ENCODE results near the gene UBR3. TPM values are rescaled to one million over a fixed set of nuclear protein-coding genes. Genes with fewer than 3 reads are reported as not detected.

Gene UBR3
- total and polyA plus RNA-seq, 2 experiments from 2014 or later = 10.7 to 28.0 TPM

GRCh38 chr2:169824373-169825333 lies 2.6 kb upstream of the UBR3 start, which contains the start of gene METTL5:
TSS of gene METTL5 (minus strand) at chr2:169824905. CDS start at chr2:169824597, 308 bp downstream.
- H4K20me1 ChIP-seq (replicated peaks; ENCODE audit: insufficient read depth) = peaks cover 12% of the 10 kb centered on the region
- H3F3A ChIP-seq (replicated peaks; ENCODE audit: low read depth) = no peaks in the 10 kb centered on the region
- Mint-ChIP-seq H3K27ac (peak within 1 kb of the TSS; percentile 88; the same call in 1 of the 2 replicates), H3K4me1 (peaks cover 22% of the 10 kb centered on the region), H3K36me3 (ENCODE audit: low read depth) (peaks cover 19% of the 10 kb centered on the region; the same call in 2 of the 3 replicates), H3K4me3 (peak within 1 kb of the TSS; percentile 82), H3K9me3 (no peaks in the 10 kb centered on the region; the same call in 2 of the 3 replicates), H3K27me3 (ENCODE audit: insufficient read depth, low read depth, poor library complexity) (peaks cover 15% of the 10 kb centered on the region)
- peaks cover 9% of the 10 kb centered on the region; the same call in 1 of the 2 replicates for H3K4me1 ChIP-seq (ENCODE audit: insufficient read depth)
- H2AFZ ChIP-seq = peak within 1 kb of the TSS; percentile 93
- H3K79me2 ChIP-seq (replicated peaks; ENCODE audit: insufficient read depth) = peaks cover 46% of the 10 kb centered on the region
- H3K4me2 ChIP-seq = peak within 1 kb of the TSS; percentile 93
- H3K4me3 ChIP-seq = peak within 1 kb of the TSS; percentile 80
- H3K27ac ChIP-seq (ENCODE audit: low read depth) = peak within 1 kb of the TSS; percentile 60; the same call in 1 of the 2 replicates
- peak; percentile 78 for ATAC-seq
- H3K9me2 ChIP-seq (ENCODE audit: insufficient read depth) = no peaks in the 10 kb centered on the region
- peak; percentile 92 for DNase-seq (ENCODE audit: low spot score)
- 0 out of 2 replicates have a peak, but pooled peaks cover 6% of the 10 kb centered on the region for H3K36me3 ChIP-seq (ENCODE audit: insufficient read depth)
- no peaks in the 10 kb centered on the region; the same call in 1 of the 2 replicates for H3K27me3 ChIP-seq (ENCODE audit: insufficient read depth)
- TF ChIP-seq NANOG (IDR thresholded peaks at IDR 0.05; ENCODE audit: borderline replicate concordance) = no peak
- TF ChIP-seq JUNB (IDR thresholded peaks at IDR 0.05; ENCODE audit: unreplicated experiment) = no peak
- TF ChIP-seq ETS1 (IDR thresholded peaks at IDR 0.05) = no peak
- TF ChIP-seq EZH2 (IDR thresholded peaks at IDR 0.05; ENCODE audit: low read depth, unreplicated experiment) = no peak
- TF ChIP-seq, protein P1, sequence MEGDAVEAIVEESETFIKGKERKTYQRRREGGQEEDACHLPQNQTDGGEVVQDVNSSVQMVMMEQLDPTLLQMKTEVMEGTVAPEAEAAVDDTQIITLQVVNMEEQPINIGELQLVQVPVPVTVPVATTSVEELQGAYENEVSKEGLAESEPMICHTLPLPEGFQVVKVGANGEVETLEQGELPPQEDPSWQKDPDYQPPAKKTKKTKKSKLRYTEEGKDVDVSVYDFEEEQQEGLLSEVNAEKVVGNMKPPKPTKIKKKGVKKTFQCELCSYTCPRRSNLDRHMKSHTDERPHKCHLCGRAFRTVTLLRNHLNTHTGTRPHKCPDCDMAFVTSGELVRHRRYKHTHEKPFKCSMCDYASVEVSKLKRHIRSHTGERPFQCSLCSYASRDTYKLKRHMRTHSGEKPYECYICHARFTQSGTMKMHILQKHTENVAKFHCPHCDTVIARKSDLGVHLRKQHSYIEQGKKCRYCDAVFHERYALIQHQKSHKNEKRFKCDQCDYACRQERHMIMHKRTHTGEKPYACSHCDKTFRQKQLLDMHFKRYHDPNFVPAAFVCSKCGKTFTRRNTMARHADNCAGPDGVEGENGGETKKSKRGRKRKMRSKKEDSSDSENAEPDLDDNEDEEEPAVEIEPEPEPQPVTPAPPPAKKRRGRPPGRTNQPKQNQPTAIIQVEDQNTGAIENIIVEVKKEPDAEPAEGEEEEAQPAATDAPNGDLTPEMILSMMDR (conservative IDR thresholded peaks at IDR 0.05; ENCODE audit: low read depth in 2 of 2) = peak; percentile 80 to 95
- TF ChIP-seq ZNF114 (CRISPR knock-in tag; IDR thresholded peaks at IDR 0.05) = no peak
- peak; percentile 84 for TF ChIP-seq POLR2AphosphoS5 (IDR thresholded peaks at IDR 0.05; ENCODE audit: low read depth)
- no peak for TF ChIP-seq EZH2phosphoT487 (IDR thresholded peaks at IDR 0.05; ENCODE audit: unreplicated experiment)
- peak; percentile 62; the same call in 1 of the 2 replicates for TF ChIP-seq CREB1 (CRISPR knock-in tag; IDR thresholded peaks at IDR 0.05; ENCODE audit: low read depth)
- TF ChIP-seq STAT1 (IDR thresholded peaks at IDR 0.05; ENCODE audit: unreplicated experiment) = no peak
- TF ChIP-seq, protein P2, sequence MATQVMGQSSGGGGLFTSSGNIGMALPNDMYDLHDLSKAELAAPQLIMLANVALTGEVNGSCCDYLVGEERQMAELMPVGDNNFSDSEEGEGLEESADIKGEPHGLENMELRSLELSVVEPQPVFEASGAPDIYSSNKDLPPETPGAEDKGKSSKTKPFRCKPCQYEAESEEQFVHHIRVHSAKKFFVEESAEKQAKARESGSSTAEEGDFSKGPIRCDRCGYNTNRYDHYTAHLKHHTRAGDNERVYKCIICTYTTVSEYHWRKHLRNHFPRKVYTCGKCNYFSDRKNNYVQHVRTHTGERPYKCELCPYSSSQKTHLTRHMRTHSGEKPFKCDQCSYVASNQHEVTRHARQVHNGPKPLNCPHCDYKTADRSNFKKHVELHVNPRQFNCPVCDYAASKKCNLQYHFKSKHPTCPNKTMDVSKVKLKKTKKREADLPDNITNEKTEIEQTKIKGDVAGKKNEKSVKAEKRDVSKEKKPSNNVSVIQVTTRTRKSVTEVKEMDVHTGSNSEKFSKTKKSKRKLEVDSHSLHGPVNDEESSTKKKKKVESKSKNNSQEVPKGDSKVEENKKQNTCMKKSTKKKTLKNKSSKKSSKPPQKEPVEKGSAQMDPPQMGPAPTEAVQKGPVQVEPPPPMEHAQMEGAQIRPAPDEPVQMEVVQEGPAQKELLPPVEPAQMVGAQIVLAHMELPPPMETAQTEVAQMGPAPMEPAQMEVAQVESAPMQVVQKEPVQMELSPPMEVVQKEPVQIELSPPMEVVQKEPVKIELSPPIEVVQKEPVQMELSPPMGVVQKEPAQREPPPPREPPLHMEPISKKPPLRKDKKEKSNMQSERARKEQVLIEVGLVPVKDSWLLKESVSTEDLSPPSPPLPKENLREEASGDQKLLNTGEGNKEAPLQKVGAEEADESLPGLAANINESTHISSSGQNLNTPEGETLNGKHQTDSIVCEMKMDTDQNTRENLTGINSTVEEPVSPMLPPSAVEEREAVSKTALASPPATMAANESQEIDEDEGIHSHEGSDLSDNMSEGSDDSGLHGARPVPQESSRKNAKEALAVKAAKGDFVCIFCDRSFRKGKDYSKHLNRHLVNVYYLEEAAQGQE (IDR thresholded peaks at IDR 0.05; ENCODE audit: unreplicated experiment) = no peak
- no peak for TF ChIP-seq ZNF331 (CRISPR knock-in tag; IDR thresholded peaks at IDR 0.05; ENCODE audit: low read depth)

Measured in GM23338 (cell line).